K562 (cell line): ENCODE measurements around the gene SART3. TPM values are rescaled to one million over a fixed set of nuclear protein-coding genes. Genes with fewer than 3 reads are reported as not detected.
A peak's percentile ranks its signal among the peaks of the same experiment; 100 is the strongest.

Experiments
- ATAC-seq: fragments of 200-7000 bp; cut with Tn5 transposase; 3 replicates; pipeline ENCODE4 v1.9.1; 2020; ENCODE audit warnings: moderate library complexity
- BruUV-seq: library from RNA; stranded (reverse); fragments of 400-500 nt; replicated peaks from 2 replicates; lab custom pipeline; 2021; lab: Mats Ljungman, UMichigan
- CTCF ChIA-PET: fragments of 300-600 bp; formaldehyde crosslinking; extraction: SDS; loops from one replicate; lab custom pipeline; 2021; ENCODE audit warnings: low intra/inter-chr PET ratio; lab: Yijun Ruan, JAX
- POLR2A ChIA-PET: fragments of 300-600, 350-650 bp; sonication (Branson Sonifier 250); formaldehyde crosslinking; extraction: SDS; loops from one replicate; lab custom pipeline; 2021; ENCODE audit warnings: antibody characterized with exemption, inconsistent platforms; lab: Yijun Ruan, JAX
- DNase-seq, 4 experiments: peaks; one replicate each; pipeline versions ENCODE4 v3.0.0 to v3.0.0-alpha.2; 2011 to 2018; ENCODE audit warnings: low spot score in 3 of 4, mixed read lengths in 3 of 4; ENCODE audit errors: extremely low read depth in 1 of 4
- FAIRE-seq: peaks from 2 replicates; lab custom pipeline; 2011; peaks lifted over from hg19 to GRCh38; lab: Jason Lieb, UNC
- H2AFZ ChIP-seq: 2 replicates; pipeline ENCODE4 v1.6.0; 2011; ENCODE audit warnings: low read depth, low read length, control low read depth, inconsistent platforms
- H3K27ac ChIP-seq: fragments of 200-600 bp; 3 replicates; pipeline ENCODE4 v1.8.0; 2011; ENCODE audit warnings: low read depth, mild to moderate bottlenecking, control low read depth, inconsistent platforms, low read length, moderate library complexity, mixed read lengths; ENCODE audit errors: extremely low read depth
- H3K27me3 ChIP-seq, 2 experiments: fragments of 300-600 bp in 1 of 2; 2 replicates in 1 of 2; 3 replicates in 1 of 2; pipeline versions ENCODE4 v1.6.0 to v1.8.0; 2011; ENCODE audit warnings: inconsistent platforms in 2 of 2, low read length in 2 of 2, mild to moderate bottlenecking in 1 of 2, mixed read lengths in 1 of 2, moderate library complexity in 1 of 2; ENCODE audit not compliant: control insufficient read depth in 2 of 2, insufficient read depth in 2 of 2
- H3K36me3 ChIP-seq: fragments of 300-600 bp; 3 replicates; pipeline ENCODE4 v1.8.0; 2011; ENCODE audit warnings: mild to moderate bottlenecking, low read length, inconsistent platforms; ENCODE audit not compliant: control insufficient read depth, insufficient read depth
- H3K4me1 ChIP-seq, 2 experiments: fragments of 200-600 bp in 1 of 2; replicated peaks in 1 of 2; 2 replicates in 1 of 2; 3 replicates in 1 of 2; pipeline versions ENCODE4 v1.5.1 to v1.8.0; 2011; ENCODE audit warnings: inconsistent platforms in 2 of 2, low read length in 2 of 2, mild to moderate bottlenecking in 1 of 2, mixed read lengths in 1 of 2, moderate library complexity in 1 of 2; ENCODE audit not compliant: control insufficient read depth in 2 of 2, insufficient read depth in 2 of 2
- H3K4me2 ChIP-seq: 2 replicates; pipeline ENCODE4 v1.6.1; 2011; ENCODE audit warnings: low read length, control low read depth, inconsistent platforms, mixed read lengths; ENCODE audit not compliant: insufficient read depth
- H3K4me3 ChIP-seq: fragments of 200-600 bp; sonication (generic), shearing (Covaris generic); 2 replicates; pipeline ENCODE4 v1.5.1; 2016; ENCODE audit warnings: control low read depth, inconsistent platforms
- H3K79me2 ChIP-seq: fragments of 200-600 bp; 3 replicates; pipeline ENCODE4 v1.8.0; 2011; ENCODE audit warnings: low read length, inconsistent platforms; ENCODE audit not compliant: control insufficient read depth, insufficient read depth
- H3K9ac ChIP-seq, 2 experiments: 2 replicates each; pipeline versions ENCODE4 v1.6.0 to v1.6.1; 2011; ENCODE audit warnings: low read depth in 2 of 2, low read length in 2 of 2, control low read depth in 1 of 2, inconsistent platforms in 1 of 2, mild to moderate bottlenecking in 1 of 2, mixed read lengths in 1 of 2; ENCODE audit not compliant: insufficient read depth in 1 of 2
- H3K9me1 ChIP-seq: one replicate; pipeline ENCODE4 v1.6.0; 2011; ENCODE audit warnings: inconsistent platforms, mild to moderate bottlenecking, low read length, moderate library complexity; ENCODE audit not compliant: control insufficient read depth, insufficient read depth
- H3K9me3 ChIP-seq: replicated peaks from 2 replicates; pipeline ENCODE4 v1.5.1; 2011; ENCODE audit warnings: low read depth, low read length, inconsistent platforms; ENCODE audit not compliant: control insufficient read depth, insufficient read depth
- H4K20me1 ChIP-seq: replicated peaks from 2 replicates; pipeline ENCODE4 v1.6.1; 2011; ENCODE audit warnings: low read length, inconsistent platforms, mixed read lengths; ENCODE audit not compliant: control insufficient read depth, insufficient read depth
- MIER1 ChIP-seq: fragments of 450-650 bp; IDR thresholded peaks from 2 replicates; pipeline ENCODE4 v1.6.1; 2016; ENCODE audit warnings: antibody characterized with exemption, mild to moderate bottlenecking, low read depth
- RBM39 ChIP-seq: fragments of 200-400 bp; formaldehyde crosslinking; optimal IDR thresholded peaks from 2 replicates; pipeline ENCODE3; 2018; ENCODE audit warnings: low read depth, low read length
- U2AF1 ChIP-seq: fragments of 200-400 bp; formaldehyde crosslinking; optimal IDR thresholded peaks from 2 replicates; pipeline ENCODE3; 2017; ENCODE audit warnings: mild to moderate bottlenecking, low read depth, low read length, moderate library complexity
- ZBTB43 ChIP-seq: sonication (generic); formaldehyde crosslinking; IDR thresholded peaks from 2 replicates; pipeline ENCODE4 v1.8.0; 2023; ENCODE audit warnings: mild to moderate bottlenecking, missing genetic modification reagents
- ZFP36 ChIP-seq: fragments of 150-350 bp; IDR thresholded peaks from 2 replicates; pipeline ENCODE4 v1.6.1; 2018; ENCODE audit warnings: low read length, low read depth; ENCODE audit not compliant: partially characterized antibody
- ZSCAN29 ChIP-seq: fragments of 450-650 bp; IDR thresholded peaks from 2 replicates; pipeline ENCODE4 v1.6.1; 2017
- WGBS: fragments of 100-300 bp; shearing (Covaris generic); methylation state at CpG from one replicate; pipeline ENCODE4 v1.1.6; 2016; ENCODE audit warnings: low coverage, mixed read lengths; ENCODE audit not compliant: insufficient coverage; ENCODE audit errors: missing lambda C conversion rate; 5-methylcytosine and 5-hydroxymethylcytosine counted together
- in situ Hi-C: fragments of 300-500 bp; cut with MboI; formaldehyde crosslinking; loops from 4 replicates; pipeline ENCODE4 v1.15.0; 2018; ENCODE audit warnings: inconsistent platforms, mixed read lengths
- intact Hi-C: fragments of 100-400 bp; cut with micrococcal nuclease; formaldehyde crosslinking; loops from 2 replicates; pipeline ENCODE4 v1.14.2; 2022
- polyA plus RNA-seq, 8 experiments: library from polyadenylated mRNA; depleted of rRNA in 4 of 8; stranded (reverse) in 5 of 8; unstranded in 3 of 8; fragments of >200 nt; fragmentation: Nextera tagmentation in 2 of 8; fragmentation: Illumina TruSeq in 1 of 8; extraction: Ambion mirVana in 2 of 8; extraction: Trizol in 1 of 8; gene quantifications; 2 replicates each; pipeline versions ENCODE4 v1.2.1 to v1.2.3, GENCODE V29; 2011 to 2014; ENCODE audit warnings: inconsistent platforms in 1 of 8, missing spikeins in 1 of 8
- total RNA-seq, 7 experiments: library from RNA; depleted of rRNA in 6 of 7; stranded (reverse); fragments of >200 nt in 6 of 7; fragmentation: Illumina TruSeq in 2 of 7; extraction: Trizol in 2 of 7; gene quantifications; 2 replicates each; pipeline versions ENCODE4 v1.2.1 to v1.2.3, GENCODE V29; 2011 to 2021; ENCODE audit warnings: low replicate concordance in 1 of 7
- TF ChIP-seq, protein P1 (sequence below): fragments of 450-650 bp; formaldehyde crosslinking; IDR thresholded peaks from 2 replicates; pipeline ENCODE4 v1.4.0; 2020; ENCODE audit warnings: mild to moderate bottlenecking, mixed read lengths

The SART3 gene
- total and polyA plus RNA-seq, 9 of the 15 experiments (the other 6 are each of a cell fraction or from before 2014, with no cell fraction given): 8.9 to 167 (median 56.7) TPM

DNA sequence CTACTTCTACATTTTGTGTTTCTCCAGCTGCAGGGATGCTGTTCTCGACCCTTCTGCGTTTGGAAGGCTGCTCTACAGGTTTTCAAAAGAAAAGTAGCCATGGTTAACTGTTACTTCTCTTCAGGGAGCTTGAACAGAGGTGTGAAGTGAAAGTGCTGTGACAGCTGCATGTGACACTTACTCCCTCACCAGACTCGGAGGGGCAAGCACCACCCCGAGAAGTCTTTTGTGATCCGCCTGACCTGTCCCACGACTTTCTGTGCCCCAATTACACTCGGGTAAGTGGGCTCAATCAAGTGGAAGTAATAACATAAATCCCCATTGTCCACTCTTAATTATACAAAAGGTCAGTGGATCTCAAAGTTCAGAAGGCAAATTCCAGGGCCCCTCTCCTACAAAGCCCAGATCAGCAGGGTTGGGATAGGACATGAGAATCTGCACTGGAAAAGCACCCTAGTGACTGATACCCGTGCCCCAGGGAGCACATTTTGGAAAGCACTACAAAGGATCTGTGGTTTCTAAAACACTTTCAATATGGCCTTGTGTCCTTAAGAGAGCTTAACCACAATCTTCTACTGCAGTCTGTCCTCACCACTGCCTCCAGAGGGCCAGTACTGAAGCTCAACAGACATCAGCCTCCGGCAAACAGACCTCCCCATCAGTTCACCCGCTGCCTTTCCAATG lies 34.3 kb downstream of the SART3 start:
- H4K20me1 ChIP-seq: peaks cover 7% of the 10 kb centered on the region; the same call in 1 of the 2 replicates
- no peaks in the 10 kb centered on the region for H3K4me1 ChIP-seq
- TF ChIP-seq ZSCAN29 (no peak), ZFP36 (no peak), U2AF1 (no peak), ZBTB43 (CRISPR knock-in tag) (no peak), MIER1 (no peak), RBM39 (no peak)
- TF ChIP-seq, protein P1, sequence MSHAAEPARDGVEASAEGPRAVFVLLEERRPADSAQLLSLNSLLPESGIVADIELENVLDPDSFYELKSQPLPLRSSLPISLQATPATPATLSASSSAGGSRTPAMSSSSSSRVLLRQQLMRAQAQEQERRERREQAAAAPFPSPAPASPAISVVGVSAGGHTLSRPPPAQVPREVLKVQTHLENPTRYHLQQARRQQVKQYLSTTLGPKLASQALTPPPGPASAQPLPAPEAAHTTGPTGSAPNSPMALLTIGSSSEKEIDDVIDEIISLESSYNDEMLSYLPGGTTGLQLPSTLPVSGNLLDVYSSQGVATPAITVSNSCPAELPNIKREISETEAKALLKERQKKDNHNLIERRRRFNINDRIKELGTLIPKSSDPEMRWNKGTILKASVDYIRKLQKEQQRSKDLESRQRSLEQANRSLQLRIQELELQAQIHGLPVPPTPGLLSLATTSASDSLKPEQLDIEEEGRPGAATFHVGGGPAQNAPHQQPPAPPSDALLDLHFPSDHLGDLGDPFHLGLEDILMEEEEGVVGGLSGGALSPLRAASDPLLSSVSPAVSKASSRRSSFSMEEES (CRISPR knock-in tag): no peak
- ChIA-PET POLR2A (interaction anchor here (0.9 to 2.9 kb wide), 2 partner anchors 9 to 101 kb away, joined by 3 to 9 read pairs; no protein-coding TSS in a partner anchor), CTCF (no interaction called here)
- H3K79me2 ChIP-seq: peaks cover 8% of the 10 kb centered on the region
- no peak overlapping the region for H3K4me3 ChIP-seq
- no TSS peak for BruUV-seq
- no peak overlapping the region for H2AFZ ChIP-seq
- H3K4me2 ChIP-seq: no peak overlapping the region
- no peak overlapping the region; the same call in 2 of the 3 replicates for H3K27ac ChIP-seq
- no peak for FAIRE-seq
- peak; percentile 25; the same call in 1 of the 3 replicates for ATAC-seq
- no peaks in the 10 kb centered on the region for H3K9me1 ChIP-seq
- H3K36me3 ChIP-seq: peaks cover 99% of the 10 kb centered on the region
- intact Hi-C loops (no loop called here), in situ Hi-C loops (no loop called here)
- H3K9ac ChIP-seq: 0 out of 4 replicates have a peak overlapping the region, but pooled peaks of 1 of the 2 experiments have one; percentile 6
- H3K27me3 ChIP-seq: no peaks in the 10 kb centered on the region
- no peaks in the 10 kb centered on the region for H3K9me3 ChIP-seq
- DNase-seq: no peak
- WGBS: 92% methylated on average over 10 of the region's 10 CpGs
